Hypothalamus (tissue), 51 donors: ENCODE measurements around the gene ARAP1.
A peak's percentile ranks its signal among the peaks of the same experiment; 100 is the strongest.

Experiments
- DNase-seq, 51 donors: peaks; one replicate each; lab custom pipeline; 2025; lab: John Stamatoyannopoulos, UW

ARAP1 gene

GRCh38 chr11:72764503-72764902 is 12.3 kb upstream of the ARAP1 start:
- no peak for DNase-seq

- no peak for DNase-seq
Measured at GRCh38 chr11:72763823-72764222, 11.6 kb upstream of the ARAP1 start.

GRCh38 chr11:72762641-72763304 is 10.6 kb upstream of the ARAP1 start:
- no peak for DNase-seq

GRCh38 chr11:72760539-72761405 is 8.6 kb upstream of the ARAP1 start:
- no peak for DNase-seq

- no peak for DNase-seq
Measured at GRCh38 chr11:72759468-72759985, 7.3 kb upstream of the ARAP1 start.

- peak in 9 of 51 donors; percentile 15 to 56 (median 32) for DNase-seq
Measured at GRCh38 chr11:72758690-72759389, 6.6 kb upstream of the ARAP1 start.

GRCh38 chr11:72758304-72758689 is 6.1 kb upstream of the ARAP1 start:
- DNase-seq = no peak

- no peak for DNase-seq
Measured at GRCh38 chr11:72755713-72756285, 3.6 kb upstream of the ARAP1 start.

- no peak for DNase-seq
Measured at GRCh38 chr11:72754544-72755155, 2.4 kb upstream of the ARAP1 start.

- no peak for DNase-seq
Measured at GRCh38 chr11:72754149-72754543, 1.9 kb upstream of the ARAP1 start.

- DNase-seq = peak in 10 of 51 donors; percentile 17 to 66 (median 51)
Measured at GRCh38 chr11:72753341-72754148, 1.3 kb upstream of the ARAP1 start.

GRCh38 chr11:72751116-72752087 is 806 bp downstream of the ARAP1 start:
- DNase-seq = peak in 1 of 51 donors; percentile 16

GRCh38 chr11:72750556-72751115 is 1.6 kb downstream of the ARAP1 start:
- DNase-seq = no peak

GRCh38 chr11:72750086-72750485 is 2.1 kb downstream of the ARAP1 start:
- peak in 42 of 51 donors; percentile 12 to 85 (median 68) for DNase-seq

- DNase-seq = no peak
Measured at GRCh38 chr11:72747289-72747855, 4.8 kb downstream of the ARAP1 start.

- DNase-seq = no peak
Measured at GRCh38 chr11:72746821-72747220, 5.4 kb downstream of the ARAP1 start.

GRCh38 chr11:72745925-72746550 is 6.2 kb downstream of the ARAP1 start:
- DNase-seq = no peak
